ENCODE results near the gene TYW5. TPM values are rescaled to one million over a fixed set of nuclear protein-coding genes. Genes with fewer than 3 reads are reported as not detected.
A peak's percentile ranks its signal among the peaks of the same experiment; 100 is the strongest.
"Not testable (repeated sequence)": the region's sequence is repeated elsewhere in the genome, so short reads cannot be mapped to it uniquely, and the experiment has no call there.

TYW5 gene
- total RNA-seq, 4 donors from 2014 or later, result 5.7 to 11.7 (median 6.3) TPM

- H3K4me3 ChIP-seq, result no peak overlapping the region
- 55 to 57% methylated on average over 2 of the region's 2 CpGs for WGBS, 2 donors (ENCODE audit: low coverage in 1 of 2)
- H3K4me1 ChIP-seq, result no peaks in the 10 kb centered on the region
- H3K27ac ChIP-seq, result no peak overlapping the region
- ATAC-seq, result no peak
- TF ChIP-seq CTCF (IDR thresholded peaks at IDR 0.05), result no peak
- TF ChIP-seq POLR2A (IDR thresholded peaks at IDR 0.05), result no peak
- no peak for TF ChIP-seq POLR2AphosphoS5 (IDR thresholded peaks at IDR 0.05)
- TF ChIP-seq EP300 (IDR thresholded peaks at IDR 0.05), result no peak
- H3K9me3 ChIP-seq, result no peaks in the 10 kb centered on the region
- H3K27me3 ChIP-seq, result no peaks in the 10 kb centered on the region
- H3K36me3 ChIP-seq, result peaks cover 0 to 13% of the 10 kb centered on the region in 2 donors
Observed at GRCh38 chr2:199923924-199924323, 31.4 kb downstream of the TYW5 start.

- Histone ChIP-seq H3K36me3 (peaks cover 0 to 24% of the 10 kb centered on the region in 2 donors), H3K9me3 (no peaks in the 10 kb centered on the region), H3K27ac (no peak overlapping the region), H3K4me3 (no peak overlapping the region), H3K4me1 (no peaks in the 10 kb centered on the region), H3K27me3 (no peaks in the 10 kb centered on the region)
- WGBS, 2 donors (ENCODE audit: low coverage in 1 of 2), result 66 to 90% methylated on average over 3 to 5 of the region's 5 CpGs
- TF ChIP-seq CTCF (IDR thresholded peaks at IDR 0.05) (no peak), EP300 (IDR thresholded peaks at IDR 0.05) (no peak), POLR2A (IDR thresholded peaks at IDR 0.05) (no peak), POLR2AphosphoS5 (IDR thresholded peaks at IDR 0.05) (no peak)
- ATAC-seq, result no peak
Observed at GRCh38 chr2:199922856-199923255, 32.4 kb downstream of the TYW5 start.

- 86 to 90% methylated on average over 2 to 4 of the region's 4 CpGs for WGBS, 2 donors (ENCODE audit: low coverage in 1 of 2)
- Histone ChIP-seq H3K36me3 (peaks cover 0 to 39% of the 10 kb centered on the region in 2 donors), H3K4me3 (no peak overlapping the region), H3K4me1 (peaks cover 4 to 28% (median 12%) of the 10 kb centered on the region in 3 donors), H3K9me3 (no peaks in the 10 kb centered on the region), H3K27ac (no peak overlapping the region), H3K27me3 (no peaks in the 10 kb centered on the region)
- ATAC-seq, result no peak
- TF ChIP-seq EP300 (IDR thresholded peaks at IDR 0.05), result no peak
- TF ChIP-seq POLR2A (IDR thresholded peaks at IDR 0.05), result no peak
- no peak for TF ChIP-seq POLR2AphosphoS5 (IDR thresholded peaks at IDR 0.05)
- no peak for TF ChIP-seq CTCF (IDR thresholded peaks at IDR 0.05)
Observed at GRCh38 chr2:199916980-199917379, 38.3 kb downstream of the TYW5 start.

- ATAC-seq, result no peak
- H3K4me1 ChIP-seq, result peaks cover 4 to 35% (median 15%) of the 10 kb centered on the region in 3 donors
- WGBS, 2 donors (ENCODE audit: low coverage in 1 of 2), result 78 to 83% methylated on average over 2 of the region's 2 CpGs
- H3K36me3 ChIP-seq, result peaks cover 0 to 35% of the 10 kb centered on the region in 2 donors
- H3K4me3 ChIP-seq, result no peak overlapping the region
- H3K27ac ChIP-seq, result no peak overlapping the region
- TF ChIP-seq EP300 (IDR thresholded peaks at IDR 0.05) (no peak), POLR2AphosphoS5 (IDR thresholded peaks at IDR 0.05) (no peak), CTCF (IDR thresholded peaks at IDR 0.05) (no peak), POLR2A (IDR thresholded peaks at IDR 0.05) (no peak)
- no peaks in the 10 kb centered on the region for H3K27me3 ChIP-seq
- H3K9me3 ChIP-seq, result no peaks in the 10 kb centered on the region
Observed at GRCh38 chr2:199914372-199914958, 40.8 kb downstream of the TYW5 start.

GRCh38 chr2:199912553-199913114 is 42.7 kb downstream of the TYW5 start:
- Histone ChIP-seq H3K4me3 (peak overlapping the region; percentile 89 to 96), H3K36me3 (peaks cover 0 to 17% of the 10 kb centered on the region in 2 donors), H3K27ac (peak overlapping the region in 1 of 4 donors; percentile 99), H3K4me1 (peaks cover 4 to 35% (median 15%) of the 10 kb centered on the region in 3 donors)
- not testable (repeated sequence) for ATAC-seq, H3K27me3 ChIP-seq, H3K9me3 ChIP-seq
- 82 to 88% methylated on average over 12 of the region's 12 CpGs for WGBS, 2 donors (ENCODE audit: low coverage in 1 of 2)
